Ishikawa (cell line): Measurements from ENCODE around the gene TMED4.

Experiments
- CEBPB ChIP-seq: IDR thresholded peaks from 2 replicates; pipeline ENCODE4 v1.6.1; 2012
- CREB1 ChIP-seq: IDR thresholded peaks from 2 replicates; pipeline ENCODE4 v1.6.1; 2012; ENCODE audit warnings: low read depth
- EGR1 ChIP-seq: IDR thresholded peaks from 2 replicates; pipeline ENCODE4 v1.6.1; 2012
- EP300 ChIP-seq: IDR thresholded peaks from 2 replicates; pipeline ENCODE4 v1.6.1; 2012; ENCODE audit warnings: borderline replicate concordance
- FOXM1 ChIP-seq: IDR thresholded peaks from 2 replicates; pipeline ENCODE4 v1.6.1; 2012; ENCODE audit warnings: low read depth, borderline replicate concordance
- MAX ChIP-seq: IDR thresholded peaks from 2 replicates; pipeline ENCODE4 v1.6.1; 2012
- NFIC ChIP-seq: IDR thresholded peaks from 2 replicates; pipeline ENCODE4 v1.6.1; 2012
- RAD21 ChIP-seq: IDR thresholded peaks from 2 replicates; pipeline ENCODE4 v1.6.1; 2012; ENCODE audit warnings: low read depth
- REST ChIP-seq: IDR thresholded peaks from 2 replicates; pipeline ENCODE4 v1.6.1; 2012; ENCODE audit warnings: low read depth, mild to moderate bottlenecking
- TAF1 ChIP-seq: IDR thresholded peaks from 2 replicates; pipeline ENCODE4 v1.6.1; 2012; ENCODE audit warnings: low read depth, mild to moderate bottlenecking
- TCF12 ChIP-seq: IDR thresholded peaks from 2 replicates; pipeline ENCODE4 v1.6.1; 2012; ENCODE audit warnings: low read depth
- TEAD4 ChIP-seq: IDR thresholded peaks from 2 replicates; pipeline ENCODE4 v1.6.1; 2012
- USF1 ChIP-seq: IDR thresholded peaks from 2 replicates; pipeline ENCODE4 v1.6.1; 2012
- YY1 ChIP-seq: IDR thresholded peaks from 2 replicates; pipeline ENCODE4 v1.6.1; 2012; ENCODE audit warnings: low read depth
- ZBTB7A ChIP-seq: IDR thresholded peaks from 2 replicates; pipeline ENCODE4 v1.6.1; 2012; ENCODE audit warnings: low read depth

TMED4 gene

GRCh38 chr7:44559485-44559884, 22.5 kb downstream of the TMED4 start:
- no peak for TF ChIP-seq ZBTB7A
- no peak for TF ChIP-seq REST
- TF ChIP-seq CREB1, result no peak
- no peak for TF ChIP-seq YY1
- TF ChIP-seq EP300, result no peak
- TF ChIP-seq USF1, result no peak
- TF ChIP-seq NFIC, result no peak
- no peak for TF ChIP-seq TCF12
- TF ChIP-seq MAX, result no peak
- TF ChIP-seq EGR1, result no peak
- no peak for TF ChIP-seq FOXM1
- TF ChIP-seq CEBPB, result no peak
- TF ChIP-seq TAF1, result no peak
- no peak for TF ChIP-seq TEAD4
- no peak for TF ChIP-seq RAD21

- no peak for TF ChIP-seq TAF1
- TF ChIP-seq FOXM1, result no peak
These were observed 24.5 kb downstream of the TMED4 start for GRCh38 chr7:44557485-44557884.

- TF ChIP-seq YY1, result no peak
- no peak for TF ChIP-seq EP300
- TF ChIP-seq USF1, result no peak
- TF ChIP-seq CREB1, result no peak
- no peak for TF ChIP-seq TEAD4
- no peak for TF ChIP-seq RAD21
- no peak for TF ChIP-seq FOXM1
- TF ChIP-seq TCF12, result no peak
- no peak for TF ChIP-seq CEBPB
- no peak for TF ChIP-seq ZBTB7A
- TF ChIP-seq EGR1, result no peak
- TF ChIP-seq NFIC, result no peak
These were observed 26.7 kb downstream of the TMED4 start for GRCh38 chr7:44555350-44555749.

- TF ChIP-seq EGR1 (no peak), RAD21 (no peak), CREB1 (no peak), TCF12 (no peak), USF1 (no peak), YY1 (no peak), MAX (no peak), TAF1 (no peak), EP300 (no peak)
These were observed 32.6 kb downstream of the TMED4 start for GRCh38 chr7:44549457-44549856.

- TF ChIP-seq MAX, result no peak
These were observed 33.1 kb downstream of the TMED4 start for GRCh38 chr7:44548893-44549292.

- TF ChIP-seq YY1 (no peak), REST (no peak), MAX (no peak), TCF12 (no peak), EP300 (no peak), CREB1 (no peak), EGR1 (no peak), NFIC (no peak), TAF1 (no peak)
These were observed 34.3 kb downstream of the TMED4 start for GRCh38 chr7:44547536-44548231.
